Measurements from ENCODE around the gene KLHL21.
A peak's percentile ranks its signal among the peaks of the same experiment; 100 is the strongest.

KLHL21 gene

GRCh38 chr1:6546326-6546725 lies 56.3 kb downstream of the KLHL21 start:
- DNase-seq = no peak

GRCh38 chr1:6545276-6546112 lies 57.2 kb downstream of the KLHL21 start:
- peak; percentile 35 for DNase-seq

GRCh38 chr1:6544831-6545230 lies 57.8 kb downstream of the KLHL21 start:
- DNase-seq = no peak
